Kidney (tissue), 13 donors: ENCODE data around the gene TARP.
"Not testable (repeated sequence)": the region's sequence is repeated elsewhere in the genome, so short reads cannot be mapped to it uniquely, and the experiment has no call there.

ENCODE experiments used
- DNase-seq, 5 donors: peaks; one replicate each; pipeline ENCODE4 v3.0.0-alpha.2; 2013 to 2020
- FAIRE-seq: peaks from 2 replicates; lab custom pipeline; 2012; peaks lifted over from hg19 to GRCh38; lab: Jason Lieb, UNC
- H3K27ac ChIP-seq, 2 donors: one replicate each; pipeline ENCODE4 v1.7.0; 2013; ENCODE audit warnings: low read depth in 2 of 2, low read length in 2 of 2, inconsistent platforms in 1 of 2
- H3K27me3 ChIP-seq: one replicate; pipeline ENCODE4 v1.7.1; 2013; ENCODE audit warnings: low read length, inconsistent platforms; ENCODE audit not compliant: control insufficient read depth, insufficient read depth
- H3K36me3 ChIP-seq, 3 donors: one replicate each; pipeline versions ENCODE4 v1.7.0 to v1.7.1; 2013; ENCODE audit warnings: low read length in 3 of 3, control low read depth in 1 of 3, inconsistent platforms in 1 of 3; ENCODE audit not compliant: insufficient read depth in 3 of 3, control insufficient read depth in 2 of 3
- H3K4me1 ChIP-seq, 3 donors: one replicate each; pipeline versions ENCODE4 v1.7.0 to v1.7.1; 2013; ENCODE audit warnings: low read length in 3 of 3, inconsistent platforms in 1 of 3, low read depth in 1 of 3; ENCODE audit not compliant: control insufficient read depth in 2 of 3, insufficient read depth in 2 of 3
- H3K4me3 ChIP-seq, 3 donors: one replicate each; pipeline versions ENCODE4 v1.7.0 to v1.8.1; 2013; ENCODE audit warnings: low read length in 3 of 3, control low read depth in 1 of 3, inconsistent platforms in 1 of 3
- H3K9ac ChIP-seq, 3 donors: one replicate each; pipeline versions ENCODE4 v1.7.0 to v1.7.1; 2013; ENCODE audit warnings: low read length in 3 of 3, control low read depth in 1 of 3, inconsistent platforms in 1 of 3
- H3K9me3 ChIP-seq, 3 donors: one replicate each; pipeline versions ENCODE4 v1.7.0 to v1.7.1; 2013; ENCODE audit warnings: low read length in 3 of 3, control low read depth in 1 of 3, inconsistent platforms in 1 of 3; ENCODE audit not compliant: control insufficient read depth in 2 of 3, insufficient read depth in 1 of 3
- intact Hi-C: fragments of 100-400 bp; cut with DNase I; formaldehyde crosslinking; loops from one replicate; pipeline ENCODE4 v1.11.1; 2022
- TF ChIP-seq, protein P1 (sequence below): IDR thresholded peaks from 3 replicates; pipeline ENCODE4 v1.5.1; 2012; ENCODE audit warnings: mild to moderate bottlenecking, moderate library complexity, borderline replicate concordance; ENCODE audit not compliant: insufficient read depth; ENCODE audit errors: extremely low read depth
- donor health status: control.
- donor health status: control.
- donor health status: control.
- donor health status: control.
- donor health status: control.
- donor health status: DM: yes; HTN: yes; CAD: no.
- donor health status: Normal renal cell carcinoma (clear cell type).

The TARP gene

DNA sequence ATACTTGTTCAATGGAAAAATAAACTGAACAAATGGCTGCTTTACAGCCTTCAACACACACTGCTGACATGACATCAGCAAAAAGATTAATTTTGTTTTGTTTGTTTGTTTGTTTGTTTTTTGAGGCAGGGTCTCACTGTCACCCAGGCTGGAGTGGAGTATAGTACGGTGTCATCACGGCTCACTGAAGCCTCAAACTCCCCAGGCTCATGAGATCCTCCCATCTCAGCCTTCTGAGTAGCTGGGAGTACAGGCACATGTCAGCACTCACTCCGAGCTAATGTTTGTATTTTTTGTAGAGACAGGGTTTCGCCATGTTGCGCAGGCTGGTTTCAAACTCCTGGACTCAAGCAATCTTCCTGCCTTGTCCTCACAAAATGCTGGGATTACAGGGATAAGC is 10.9 kb downstream of the TARP start:
- H3K27me3 ChIP-seq: no peaks in the 10 kb centered on the region
- no peak overlapping the region for H3K9ac ChIP-seq
- FAIRE-seq: no peak
- no peak for DNase-seq
- no peaks in the 10 kb centered on the region for H3K9me3 ChIP-seq
- H3K36me3 ChIP-seq: no peaks in the 10 kb centered on the region
- intact Hi-C loops: no loop called here
- no peak overlapping the region for H3K27ac ChIP-seq
- H3K4me3 ChIP-seq: no peak overlapping the region
- TF ChIP-seq, protein P1, sequence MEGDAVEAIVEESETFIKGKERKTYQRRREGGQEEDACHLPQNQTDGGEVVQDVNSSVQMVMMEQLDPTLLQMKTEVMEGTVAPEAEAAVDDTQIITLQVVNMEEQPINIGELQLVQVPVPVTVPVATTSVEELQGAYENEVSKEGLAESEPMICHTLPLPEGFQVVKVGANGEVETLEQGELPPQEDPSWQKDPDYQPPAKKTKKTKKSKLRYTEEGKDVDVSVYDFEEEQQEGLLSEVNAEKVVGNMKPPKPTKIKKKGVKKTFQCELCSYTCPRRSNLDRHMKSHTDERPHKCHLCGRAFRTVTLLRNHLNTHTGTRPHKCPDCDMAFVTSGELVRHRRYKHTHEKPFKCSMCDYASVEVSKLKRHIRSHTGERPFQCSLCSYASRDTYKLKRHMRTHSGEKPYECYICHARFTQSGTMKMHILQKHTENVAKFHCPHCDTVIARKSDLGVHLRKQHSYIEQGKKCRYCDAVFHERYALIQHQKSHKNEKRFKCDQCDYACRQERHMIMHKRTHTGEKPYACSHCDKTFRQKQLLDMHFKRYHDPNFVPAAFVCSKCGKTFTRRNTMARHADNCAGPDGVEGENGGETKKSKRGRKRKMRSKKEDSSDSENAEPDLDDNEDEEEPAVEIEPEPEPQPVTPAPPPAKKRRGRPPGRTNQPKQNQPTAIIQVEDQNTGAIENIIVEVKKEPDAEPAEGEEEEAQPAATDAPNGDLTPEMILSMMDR: no peak
- no peaks in the 10 kb centered on the region for H3K4me1 ChIP-seq

DNA sequence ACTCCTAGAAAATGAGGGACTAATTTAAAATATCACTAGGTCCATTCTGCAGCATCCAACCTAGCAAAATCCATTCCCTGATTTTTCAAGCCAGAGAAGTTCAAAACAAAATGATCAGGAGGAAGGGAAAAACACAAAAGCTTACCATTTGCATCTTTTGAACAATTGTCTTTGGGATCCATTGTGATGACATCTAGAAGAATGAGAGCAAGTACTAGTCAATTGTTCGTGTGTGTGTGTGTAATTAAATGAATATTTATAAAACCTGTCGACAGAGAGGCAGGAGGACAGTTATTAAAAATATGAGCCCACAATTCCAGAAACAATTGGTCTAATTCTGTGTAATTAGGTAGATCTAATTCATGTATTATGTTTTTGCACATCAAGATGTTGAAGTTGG is 11.4 kb downstream of the TARP start:
- H3K9ac ChIP-seq, H3K36me3 ChIP-seq, intact Hi-C loops, H3K27me3 ChIP-seq, H3K27ac ChIP-seq, FAIRE-seq, H3K4me3 ChIP-seq, H3K4me1 ChIP-seq, DNase-seq, H3K9me3 ChIP-seq: not testable (repeated sequence)

DNA sequence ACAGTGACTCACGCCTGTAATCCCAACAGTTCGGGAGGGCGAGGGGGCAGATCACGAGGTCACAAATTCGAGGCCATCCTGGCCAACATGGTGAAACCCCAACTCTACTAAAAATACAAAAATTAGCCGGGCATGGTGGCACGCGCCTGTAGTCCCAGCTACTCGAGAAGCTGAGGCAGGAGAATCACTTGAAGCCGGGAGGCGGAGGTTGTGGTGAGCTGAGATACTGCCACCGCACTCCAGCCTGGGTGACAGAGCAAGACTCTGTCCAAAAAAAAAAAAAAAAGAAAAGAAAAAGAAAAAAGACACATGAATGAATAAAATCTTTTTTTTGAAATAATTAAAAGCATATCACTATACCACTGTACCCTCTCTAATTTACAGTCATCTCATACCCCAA is 11.8 kb downstream of the TARP start:
- H3K27ac ChIP-seq, intact Hi-C loops, H3K4me3 ChIP-seq, H3K9ac ChIP-seq, H3K9me3 ChIP-seq, H3K4me1 ChIP-seq, FAIRE-seq, H3K36me3 ChIP-seq, H3K27me3 ChIP-seq: not testable (repeated sequence)
- peak in 1 of 5 donors; percentile 13 for DNase-seq

DNA sequence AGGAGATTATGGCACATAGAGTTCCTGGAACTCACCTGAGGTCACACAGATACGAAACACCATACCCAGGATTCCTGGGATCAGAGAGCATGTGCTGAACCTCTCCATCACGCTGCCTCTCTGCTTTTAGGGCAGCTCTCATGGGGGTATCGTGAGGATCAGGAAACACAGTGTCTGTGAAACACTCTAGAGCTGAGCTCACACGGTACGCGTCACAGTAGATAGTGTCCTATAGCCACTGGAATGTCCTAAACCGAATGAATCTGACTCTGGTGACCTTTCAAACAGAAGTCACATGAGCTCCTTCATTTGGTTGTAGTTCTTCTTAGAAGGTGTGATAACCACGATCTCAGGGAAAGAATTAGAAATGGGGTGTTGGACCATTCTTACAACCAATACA is 14.3 kb downstream of the TARP start:
- H3K4me3 ChIP-seq, intact Hi-C loops, DNase-seq, H3K27ac ChIP-seq, H3K36me3 ChIP-seq, H3K27me3 ChIP-seq, H3K9ac ChIP-seq, FAIRE-seq, H3K9me3 ChIP-seq, H3K4me1 ChIP-seq: not testable (repeated sequence)

DNA sequence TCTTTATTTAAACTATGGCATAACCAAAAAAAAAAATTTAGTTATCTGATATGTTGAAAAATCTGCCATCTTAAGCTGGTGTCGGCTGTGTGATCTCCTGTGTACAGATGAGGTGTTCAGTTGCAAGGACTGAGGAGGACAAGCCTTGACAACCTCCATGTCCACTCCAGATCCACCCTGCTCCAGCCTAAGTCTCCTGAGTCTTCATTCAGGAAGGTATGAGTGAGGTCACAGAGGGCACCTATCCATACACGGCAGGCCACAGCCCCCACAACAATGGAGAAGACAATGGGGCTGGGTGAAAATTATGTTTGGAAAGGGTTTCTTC is 16.1 kb downstream of the TARP start:
- FAIRE-seq: no peak
- Histone ChIP-seq H3K9ac (no peak overlapping the region), H3K36me3 (no peaks in the 10 kb centered on the region), H3K9me3 (no peaks in the 10 kb centered on the region), H3K4me1 (no peaks in the 10 kb centered on the region), H3K27ac (no peak overlapping the region), H3K27me3 (no peaks in the 10 kb centered on the region), H3K4me3 (no peak overlapping the region)
- no peak for DNase-seq
- intact Hi-C loops: no loop called here
- TF ChIP-seq, protein P1: no peak

DNA sequence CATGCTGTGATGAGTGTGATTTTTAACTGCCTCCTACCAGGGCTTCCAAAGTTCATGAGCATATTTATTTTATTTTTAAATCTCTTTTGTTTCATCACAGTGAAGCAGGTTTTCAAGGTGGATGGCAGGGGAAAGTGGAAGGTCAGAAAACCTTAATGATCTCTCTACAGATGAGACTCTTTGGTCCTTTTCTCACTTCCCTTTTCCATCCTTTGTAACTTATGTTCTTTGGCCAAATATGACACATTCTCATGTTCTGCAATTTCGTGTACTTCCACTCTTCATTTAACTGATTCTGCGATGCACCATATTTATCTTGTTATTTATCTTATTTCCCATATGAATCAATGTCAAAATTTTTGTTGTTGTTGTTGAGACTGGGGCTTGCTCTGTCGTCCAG is 23.6 kb downstream of the TARP start:
- FAIRE-seq, intact Hi-C loops: not testable (repeated sequence)

More for the DNA sequence above, 23.6 kb downstream of the TARP start:
- H3K27me3 ChIP-seq, H3K9ac ChIP-seq, H3K4me1 ChIP-seq, H3K4me3 ChIP-seq, DNase-seq, H3K36me3 ChIP-seq, H3K9me3 ChIP-seq, H3K27ac ChIP-seq: not testable (repeated sequence)
